ENCODE data around the gene ZNF319. TPM values are rescaled to one million over a fixed set of nuclear protein-coding genes. Genes with fewer than 3 reads are reported as not detected.

ZNF319 gene
- total RNA-seq, 4 donors from 2014 or later: 3.3 to 12.1 (median 8.4) TPM

- Histone ChIP-seq H3K36me3 (no peaks in the 10 kb centered on the region), H3K4me1 (no peaks in the 10 kb centered on the region), H3K4me3 (no peak overlapping the region), H3K9me3 (no peaks in the 10 kb centered on the region), H3K27me3 (no peaks in the 10 kb centered on the region), H3K27ac (no peak overlapping the region)
- TF ChIP-seq, protein P1, sequence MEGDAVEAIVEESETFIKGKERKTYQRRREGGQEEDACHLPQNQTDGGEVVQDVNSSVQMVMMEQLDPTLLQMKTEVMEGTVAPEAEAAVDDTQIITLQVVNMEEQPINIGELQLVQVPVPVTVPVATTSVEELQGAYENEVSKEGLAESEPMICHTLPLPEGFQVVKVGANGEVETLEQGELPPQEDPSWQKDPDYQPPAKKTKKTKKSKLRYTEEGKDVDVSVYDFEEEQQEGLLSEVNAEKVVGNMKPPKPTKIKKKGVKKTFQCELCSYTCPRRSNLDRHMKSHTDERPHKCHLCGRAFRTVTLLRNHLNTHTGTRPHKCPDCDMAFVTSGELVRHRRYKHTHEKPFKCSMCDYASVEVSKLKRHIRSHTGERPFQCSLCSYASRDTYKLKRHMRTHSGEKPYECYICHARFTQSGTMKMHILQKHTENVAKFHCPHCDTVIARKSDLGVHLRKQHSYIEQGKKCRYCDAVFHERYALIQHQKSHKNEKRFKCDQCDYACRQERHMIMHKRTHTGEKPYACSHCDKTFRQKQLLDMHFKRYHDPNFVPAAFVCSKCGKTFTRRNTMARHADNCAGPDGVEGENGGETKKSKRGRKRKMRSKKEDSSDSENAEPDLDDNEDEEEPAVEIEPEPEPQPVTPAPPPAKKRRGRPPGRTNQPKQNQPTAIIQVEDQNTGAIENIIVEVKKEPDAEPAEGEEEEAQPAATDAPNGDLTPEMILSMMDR (IDR thresholded peaks at IDR 0.05): no peak
- TF ChIP-seq POLR2A (IDR thresholded peaks at IDR 0.05): no peak
- DNase-seq: no peak
Observed at GRCh38 chr16:57960826-57961472, 39.5 kb downstream of the ZNF319 start.

- no peak overlapping the region for H3K27ac ChIP-seq
- no peak for DNase-seq
- H3K4me3 ChIP-seq: no peak overlapping the region
Observed at GRCh38 chr16:57960310-57960709, 40.2 kb downstream of the ZNF319 start.

GRCh38 chr16:57959804-57960203 is 40.7 kb downstream of the ZNF319 start:
- no peak for DNase-seq
- no peak for TF ChIP-seq POLR2A (IDR thresholded peaks at IDR 0.05)
- TF ChIP-seq, protein P1 (IDR thresholded peaks at IDR 0.05): no peak

More at GRCh38 chr16:57960310-57960709, 40.2 kb downstream of the ZNF319 start:
- Histone ChIP-seq H3K9me3 (no peaks in the 10 kb centered on the region), H3K4me1 (no peaks in the 10 kb centered on the region), H3K36me3 (no peaks in the 10 kb centered on the region), H3K27me3 (no peaks in the 10 kb centered on the region)
- TF ChIP-seq POLR2A (IDR thresholded peaks at IDR 0.05): no peak
- TF ChIP-seq, protein P1 (IDR thresholded peaks at IDR 0.05): no peak

DNA sequence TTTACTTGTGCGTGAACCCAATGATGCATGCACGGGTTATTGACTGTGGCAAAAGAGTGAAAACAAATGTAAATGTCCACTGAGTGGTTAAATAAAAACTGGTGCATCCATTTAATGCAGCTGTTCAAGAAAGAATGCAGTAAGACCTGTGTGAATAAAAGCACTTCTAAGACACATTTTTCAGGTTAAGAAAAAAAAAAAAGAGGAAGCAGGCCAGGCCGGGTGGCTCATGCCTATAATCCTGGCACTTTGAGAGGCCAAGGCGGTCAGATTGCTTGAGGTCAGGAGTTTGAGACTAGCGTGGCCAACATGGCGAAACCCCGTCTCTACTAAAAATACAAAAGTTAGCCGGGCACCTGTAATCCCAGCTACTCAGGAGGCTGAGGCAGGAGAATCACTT is 41.4 kb downstream of the ZNF319 start:
- Histone ChIP-seq H3K4me3 (no peak overlapping the region), H3K27ac (no peak overlapping the region), H3K4me1 (no peaks in the 10 kb centered on the region), H3K27me3 (no peaks in the 10 kb centered on the region), H3K36me3 (no peaks in the 10 kb centered on the region), H3K9me3 (no peaks in the 10 kb centered on the region)
- DNase-seq: no peak
- TF ChIP-seq, protein P1 (IDR thresholded peaks at IDR 0.05): no peak
- no peak for TF ChIP-seq POLR2A (IDR thresholded peaks at IDR 0.05)

More at GRCh38 chr16:57959804-57960203, 40.7 kb downstream of the ZNF319 start:
- Histone ChIP-seq H3K36me3 (no peaks in the 10 kb centered on the region), H3K9me3 (no peaks in the 10 kb centered on the region), H3K4me3 (no peak overlapping the region), H3K27ac (no peak overlapping the region), H3K4me1 (no peaks in the 10 kb centered on the region), H3K27me3 (no peaks in the 10 kb centered on the region)

DNA sequence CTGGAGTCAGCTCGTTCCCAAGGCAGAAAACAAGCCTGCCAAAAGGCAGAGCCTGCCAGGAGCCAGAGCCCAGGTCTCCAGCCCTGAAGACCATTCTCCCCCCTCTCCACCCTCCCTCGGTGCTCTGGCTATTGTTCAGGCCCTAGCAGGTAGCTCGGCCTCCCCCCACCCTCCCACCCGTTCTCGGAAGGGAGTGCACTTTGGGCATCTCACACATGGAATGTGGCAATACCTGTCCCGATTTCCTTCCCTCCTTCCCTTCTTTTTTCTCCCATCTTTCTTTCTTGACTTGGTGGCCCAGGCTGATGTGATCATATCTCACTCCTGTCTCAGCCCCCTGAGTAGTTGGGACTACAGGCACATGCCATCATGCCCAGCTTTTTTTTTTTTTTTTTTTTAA is 41.9 kb downstream of the ZNF319 start:
- DNase-seq: no peak
- Histone ChIP-seq H3K4me1 (no peaks in the 10 kb centered on the region), H3K27me3 (no peaks in the 10 kb centered on the region), H3K27ac (no peak overlapping the region), H3K4me3 (no peak overlapping the region), H3K9me3 (no peaks in the 10 kb centered on the region), H3K36me3 (no peaks in the 10 kb centered on the region)
- TF ChIP-seq POLR2A (IDR thresholded peaks at IDR 0.05): no peak
- TF ChIP-seq, protein P1 (IDR thresholded peaks at IDR 0.05): no peak

Data from Peyer's patch (tissue), 4 donors.